Lower leg skin (tissue), 3 donors: ENCODE results near the gene ADPGK.

Experiments used
- POLR2A ChIP-seq, 2 donors: fragments of 450-650 bp; IDR thresholded peaks; one replicate each; pipeline ENCODE4 v1.6.1; 2016 to 2017; ENCODE audit warnings: antibody characterized with exemption in 2 of 2, mild to moderate bottlenecking in 1 of 2, moderate library complexity in 1 of 2
- TF ChIP-seq, protein P1 (sequence below), 3 donors: fragments of 450-650 bp; IDR thresholded peaks; one replicate each; pipeline ENCODE4 v1.5.1; 2016; ENCODE audit warnings: antibody characterized with exemption in 3 of 3, mild to moderate bottlenecking in 3 of 3, moderate library complexity in 2 of 3

DNA sequence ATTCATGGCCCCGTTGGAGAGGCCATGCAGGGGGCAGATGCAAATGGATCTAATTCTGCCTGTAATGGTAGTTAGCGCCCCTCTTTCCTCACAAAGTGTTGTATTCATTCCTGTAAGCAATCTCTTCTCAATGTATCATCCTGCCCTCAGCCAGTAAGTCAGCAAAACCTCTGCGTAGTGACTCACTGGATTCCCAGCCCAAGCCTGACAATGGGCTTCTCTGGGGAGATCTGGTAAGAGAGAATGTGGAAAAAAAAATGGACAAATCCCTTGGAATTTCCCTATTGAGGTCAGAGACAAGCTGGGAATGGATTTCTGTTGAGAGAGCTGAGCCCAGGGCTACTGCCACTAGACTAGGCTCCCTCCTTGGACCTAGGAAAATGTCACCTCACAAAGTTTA lies 25.4 kb downstream of the ADPGK start:
- TF ChIP-seq, protein P1, sequence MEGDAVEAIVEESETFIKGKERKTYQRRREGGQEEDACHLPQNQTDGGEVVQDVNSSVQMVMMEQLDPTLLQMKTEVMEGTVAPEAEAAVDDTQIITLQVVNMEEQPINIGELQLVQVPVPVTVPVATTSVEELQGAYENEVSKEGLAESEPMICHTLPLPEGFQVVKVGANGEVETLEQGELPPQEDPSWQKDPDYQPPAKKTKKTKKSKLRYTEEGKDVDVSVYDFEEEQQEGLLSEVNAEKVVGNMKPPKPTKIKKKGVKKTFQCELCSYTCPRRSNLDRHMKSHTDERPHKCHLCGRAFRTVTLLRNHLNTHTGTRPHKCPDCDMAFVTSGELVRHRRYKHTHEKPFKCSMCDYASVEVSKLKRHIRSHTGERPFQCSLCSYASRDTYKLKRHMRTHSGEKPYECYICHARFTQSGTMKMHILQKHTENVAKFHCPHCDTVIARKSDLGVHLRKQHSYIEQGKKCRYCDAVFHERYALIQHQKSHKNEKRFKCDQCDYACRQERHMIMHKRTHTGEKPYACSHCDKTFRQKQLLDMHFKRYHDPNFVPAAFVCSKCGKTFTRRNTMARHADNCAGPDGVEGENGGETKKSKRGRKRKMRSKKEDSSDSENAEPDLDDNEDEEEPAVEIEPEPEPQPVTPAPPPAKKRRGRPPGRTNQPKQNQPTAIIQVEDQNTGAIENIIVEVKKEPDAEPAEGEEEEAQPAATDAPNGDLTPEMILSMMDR (IDR thresholded peaks at IDR 0.05), result no peak
- no peak for TF ChIP-seq POLR2A (IDR thresholded peaks at IDR 0.05)
